ENCODE results near the gene HMGB4.

The HMGB4 gene

DNA sequence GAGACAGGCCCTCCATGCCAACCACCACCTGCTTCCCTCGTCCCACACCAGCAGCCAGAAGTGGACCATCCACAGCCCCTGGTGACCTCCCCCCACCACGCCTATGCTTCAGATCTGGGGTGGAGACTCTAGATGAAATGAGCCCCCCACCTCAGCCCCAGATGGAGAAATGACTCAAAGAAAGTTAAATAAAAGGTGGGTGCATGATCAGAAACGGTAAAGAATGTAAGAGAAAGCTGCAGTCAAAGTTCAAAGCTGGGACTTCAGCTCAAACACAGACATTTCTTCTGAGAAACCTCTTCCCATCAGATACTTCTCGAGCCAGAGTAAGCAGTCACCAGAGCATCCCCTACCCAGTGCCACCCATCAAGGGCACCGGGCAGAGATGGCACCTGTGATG lies 43.1 kb upstream of the HMGB4 start:
- no peaks in the 10 kb centered on the region for H3K9me3 ChIP-seq (ENCODE audit: control insufficient read depth, insufficient read depth, low read length)

DNA sequence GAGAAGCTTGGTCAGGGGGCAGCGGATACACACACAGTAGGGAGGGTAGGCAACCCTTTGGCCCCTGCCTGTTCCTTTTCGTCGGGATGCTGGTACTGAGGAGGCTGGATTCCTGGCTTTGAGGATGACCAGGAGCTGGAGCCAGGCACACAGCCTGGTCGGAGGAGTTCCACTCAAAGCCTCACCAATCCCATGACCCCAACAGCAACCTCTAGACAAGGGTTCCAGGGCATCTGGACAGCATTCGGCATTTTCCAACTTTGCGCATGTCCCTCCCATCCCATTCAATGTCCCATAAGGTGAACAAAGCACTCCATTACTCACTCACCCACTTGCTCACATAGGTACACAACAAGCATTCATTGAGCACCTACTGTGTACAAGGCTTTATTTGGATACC lies 42.6 kb upstream of the HMGB4 start:
- Histone ChIP-seq H4K20me1 (ENCODE audit: control insufficient read depth, insufficient read depth, low read depth, low read length) (no peaks in the 10 kb centered on the region), H3K4me2 (ENCODE audit: low read length) (no peak overlapping the region), H3K36me3 (ENCODE audit: control insufficient read depth, low read length) (no peaks in the 10 kb centered on the region), H3K27me3 (ENCODE audit: control insufficient read depth, low read length) (no peaks in the 10 kb centered on the region), H3K79me2 (ENCODE audit: control insufficient read depth, low read length) (no peaks in the 10 kb centered on the region), H3F3A (ENCODE audit: control insufficient read depth, insufficient read depth) (no peaks in the 10 kb centered on the region), H3K9me2 (replicated peaks; ENCODE audit: control insufficient read depth, low read length) (no peaks in the 10 kb centered on the region), H3K9me3 (ENCODE audit: control insufficient read depth, insufficient read depth, low read length) (no peaks in the 10 kb centered on the region), H3K4me3 (ENCODE audit: low read length) (no peak overlapping the region), H3K4me1 (ENCODE audit: control insufficient read depth, low read length) (no peaks in the 10 kb centered on the region), H3K27ac (ENCODE audit: low read depth, low read length) (no peak overlapping the region)
- TF ChIP-seq, protein P1, sequence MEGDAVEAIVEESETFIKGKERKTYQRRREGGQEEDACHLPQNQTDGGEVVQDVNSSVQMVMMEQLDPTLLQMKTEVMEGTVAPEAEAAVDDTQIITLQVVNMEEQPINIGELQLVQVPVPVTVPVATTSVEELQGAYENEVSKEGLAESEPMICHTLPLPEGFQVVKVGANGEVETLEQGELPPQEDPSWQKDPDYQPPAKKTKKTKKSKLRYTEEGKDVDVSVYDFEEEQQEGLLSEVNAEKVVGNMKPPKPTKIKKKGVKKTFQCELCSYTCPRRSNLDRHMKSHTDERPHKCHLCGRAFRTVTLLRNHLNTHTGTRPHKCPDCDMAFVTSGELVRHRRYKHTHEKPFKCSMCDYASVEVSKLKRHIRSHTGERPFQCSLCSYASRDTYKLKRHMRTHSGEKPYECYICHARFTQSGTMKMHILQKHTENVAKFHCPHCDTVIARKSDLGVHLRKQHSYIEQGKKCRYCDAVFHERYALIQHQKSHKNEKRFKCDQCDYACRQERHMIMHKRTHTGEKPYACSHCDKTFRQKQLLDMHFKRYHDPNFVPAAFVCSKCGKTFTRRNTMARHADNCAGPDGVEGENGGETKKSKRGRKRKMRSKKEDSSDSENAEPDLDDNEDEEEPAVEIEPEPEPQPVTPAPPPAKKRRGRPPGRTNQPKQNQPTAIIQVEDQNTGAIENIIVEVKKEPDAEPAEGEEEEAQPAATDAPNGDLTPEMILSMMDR (IDR thresholded peaks at IDR 0.05; ENCODE audit: low read depth, low read length, poor library complexity, severe bottlenecking), result no peak
- TF ChIP-seq EZH2phosphoT487 (IDR thresholded peaks at IDR 0.05; ENCODE audit: borderline replicate concordance, low read length), result no peak

More for the DNA sequence above, 43.1 kb upstream of the HMGB4 start:
- H4K20me1 ChIP-seq (ENCODE audit: control insufficient read depth, insufficient read depth, low read depth, low read length), result no peaks in the 10 kb centered on the region
- H3F3A ChIP-seq (ENCODE audit: control insufficient read depth, insufficient read depth), result no peaks in the 10 kb centered on the region
- H3K27me3 ChIP-seq (ENCODE audit: control insufficient read depth, low read length), result no peaks in the 10 kb centered on the region
- no peaks in the 10 kb centered on the region for H3K79me2 ChIP-seq (ENCODE audit: control insufficient read depth, low read length)
- no peak overlapping the region for H3K4me2 ChIP-seq (ENCODE audit: low read length)
- no peak overlapping the region for H3K27ac ChIP-seq (ENCODE audit: low read depth, low read length)
- H3K4me3 ChIP-seq (ENCODE audit: low read length), result no peak overlapping the region
- no peaks in the 10 kb centered on the region for H3K9me2 ChIP-seq (replicated peaks; ENCODE audit: control insufficient read depth, low read length)
- H3K36me3 ChIP-seq (ENCODE audit: control insufficient read depth, low read length), result no peaks in the 10 kb centered on the region
- no peaks in the 10 kb centered on the region for H3K4me1 ChIP-seq (ENCODE audit: control insufficient read depth, low read length)
- TF ChIP-seq, protein P1 (IDR thresholded peaks at IDR 0.05; ENCODE audit: low read depth, low read length, poor library complexity, severe bottlenecking), result no peak
- no peak for TF ChIP-seq EZH2phosphoT487 (IDR thresholded peaks at IDR 0.05; ENCODE audit: borderline replicate concordance, low read length)

DNA sequence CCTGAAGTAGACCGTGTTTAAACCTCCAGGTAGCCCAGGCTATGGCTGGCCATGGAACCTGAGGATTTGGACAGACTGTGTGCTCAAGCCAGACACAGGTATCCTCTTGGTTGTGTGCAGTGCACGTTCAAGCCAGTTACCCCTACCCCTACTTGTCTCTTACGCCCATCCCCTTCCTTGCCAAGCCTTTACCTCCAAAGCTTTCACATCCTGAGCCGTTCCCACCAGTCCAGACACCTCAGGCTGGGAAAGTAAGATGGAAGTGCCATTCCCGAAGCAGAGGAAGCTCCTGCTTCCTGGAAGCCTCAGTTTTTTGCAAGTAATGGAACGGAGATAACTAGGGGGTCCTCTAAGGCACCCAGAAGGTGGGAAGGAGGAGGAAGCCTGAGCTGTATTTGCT lies 41.5 kb upstream of the HMGB4 start:
- no peaks in the 10 kb centered on the region for H4K20me1 ChIP-seq (ENCODE audit: control insufficient read depth, insufficient read depth, low read depth, low read length)
- H3K36me3 ChIP-seq (ENCODE audit: control insufficient read depth, low read length), result no peaks in the 10 kb centered on the region
- H3K9me3 ChIP-seq (ENCODE audit: control insufficient read depth, insufficient read depth, low read length), result no peaks in the 10 kb centered on the region
- no peak overlapping the region for H3K4me3 ChIP-seq (ENCODE audit: low read length)
- no peaks in the 10 kb centered on the region for H3K9me2 ChIP-seq (replicated peaks; ENCODE audit: control insufficient read depth, low read length)
- no peak for TF ChIP-seq EZH2phosphoT487 (IDR thresholded peaks at IDR 0.05; ENCODE audit: borderline replicate concordance, low read length)
- TF ChIP-seq, protein P1 (IDR thresholded peaks at IDR 0.05; ENCODE audit: low read depth, low read length, poor library complexity, severe bottlenecking), result no peak
- no peaks in the 10 kb centered on the region for H3K27me3 ChIP-seq (ENCODE audit: control insufficient read depth, low read length)
- H3K4me2 ChIP-seq (ENCODE audit: low read length), result no peak overlapping the region
- H3K79me2 ChIP-seq (ENCODE audit: control insufficient read depth, low read length), result no peaks in the 10 kb centered on the region
- no peaks in the 10 kb centered on the region for H3K4me1 ChIP-seq (ENCODE audit: control insufficient read depth, low read length)
- H3K27ac ChIP-seq (ENCODE audit: low read depth, low read length), result no peak overlapping the region
- no peaks in the 10 kb centered on the region for H3F3A ChIP-seq (ENCODE audit: control insufficient read depth, insufficient read depth)

- H3F3A ChIP-seq (ENCODE audit: control insufficient read depth, insufficient read depth), result no peaks in the 10 kb centered on the region
- no peaks in the 10 kb centered on the region for H4K20me1 ChIP-seq (ENCODE audit: control insufficient read depth, insufficient read depth, low read depth, low read length)
- H3K36me3 ChIP-seq (ENCODE audit: control insufficient read depth, low read length), result no peaks in the 10 kb centered on the region
- TF ChIP-seq EZH2phosphoT487 (IDR thresholded peaks at IDR 0.05; ENCODE audit: borderline replicate concordance, low read length), result no peak
- TF ChIP-seq, protein P1 (IDR thresholded peaks at IDR 0.05; ENCODE audit: low read depth, low read length, poor library complexity, severe bottlenecking), result no peak
- no peaks in the 10 kb centered on the region for H3K79me2 ChIP-seq (ENCODE audit: control insufficient read depth, low read length)
- no peaks in the 10 kb centered on the region for H3K9me2 ChIP-seq (replicated peaks; ENCODE audit: control insufficient read depth, low read length)
- no peak overlapping the region for H3K4me2 ChIP-seq (ENCODE audit: low read length)
- no peaks in the 10 kb centered on the region; the same call in 1 of the 2 replicates for H3K9me3 ChIP-seq (ENCODE audit: control insufficient read depth, insufficient read depth, low read length)
- no peaks in the 10 kb centered on the region for H3K27me3 ChIP-seq (ENCODE audit: control insufficient read depth, low read length)
- H3K27ac ChIP-seq (ENCODE audit: low read depth, low read length), result no peak overlapping the region
- H3K4me1 ChIP-seq (ENCODE audit: control insufficient read depth, low read length), result no peaks in the 10 kb centered on the region
- no peak overlapping the region for H3K4me3 ChIP-seq (ENCODE audit: low read length)
These were observed 40.5 kb upstream of the HMGB4 start for GRCh38 chr1:33823401-33823800.

All from DOHH2 (cell line).